ENCODE measurements around the gene POLG. TPM values are rescaled to one million over a fixed set of nuclear protein-coding genes. Genes with fewer than 3 reads are reported as not detected.
A peak's percentile ranks its signal among the peaks of the same experiment; 100 is the strongest.

The POLG gene
- total RNA-seq, 4 donors from 2014 or later: 38.4 to 60.7 (median 52.9) TPM

DNA sequence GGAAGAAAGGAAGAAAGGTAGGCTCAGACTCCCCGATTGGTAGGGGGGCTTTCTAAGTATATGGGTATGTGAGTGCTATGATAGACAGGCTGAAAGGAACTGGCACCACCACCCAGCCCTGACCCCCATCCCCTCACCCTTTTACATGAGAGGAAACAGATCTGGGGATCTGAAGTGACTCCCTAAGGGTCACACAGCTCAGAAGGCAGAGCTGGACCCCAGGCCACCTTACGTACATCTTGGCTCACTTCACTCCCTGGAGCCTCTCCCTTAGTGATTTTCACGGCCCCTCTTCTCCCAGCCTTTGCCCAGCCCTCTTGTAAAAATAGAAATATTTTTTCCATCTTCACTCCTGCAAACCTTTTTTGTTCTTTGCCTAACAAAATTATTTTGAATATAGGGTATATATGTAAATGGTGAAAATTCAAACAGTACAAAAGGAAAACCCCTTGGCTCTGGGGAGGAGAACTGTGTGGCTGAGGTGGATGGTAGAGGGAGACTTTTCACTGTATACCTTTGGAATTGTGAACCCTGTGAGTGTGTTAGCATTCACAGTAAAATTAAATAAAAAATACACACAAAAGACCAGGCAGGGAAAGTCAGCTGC, 34.8 kb upstream of the POLG start:
- H3K4me3 ChIP-seq: no peak overlapping the region
- H3K27ac ChIP-seq: no peak overlapping the region
- H3K27me3 ChIP-seq: peaks cover 31 to 100% (median 74%) of the 10 kb centered on the region in 4 donors
- DNase-seq: no peak
- intact Hi-C loops (cut with DNase I): loop anchor here (5.0 kb wide), 1 partner anchor 48 kb away; no protein-coding TSS in a partner anchor
- TF ChIP-seq, protein P1, sequence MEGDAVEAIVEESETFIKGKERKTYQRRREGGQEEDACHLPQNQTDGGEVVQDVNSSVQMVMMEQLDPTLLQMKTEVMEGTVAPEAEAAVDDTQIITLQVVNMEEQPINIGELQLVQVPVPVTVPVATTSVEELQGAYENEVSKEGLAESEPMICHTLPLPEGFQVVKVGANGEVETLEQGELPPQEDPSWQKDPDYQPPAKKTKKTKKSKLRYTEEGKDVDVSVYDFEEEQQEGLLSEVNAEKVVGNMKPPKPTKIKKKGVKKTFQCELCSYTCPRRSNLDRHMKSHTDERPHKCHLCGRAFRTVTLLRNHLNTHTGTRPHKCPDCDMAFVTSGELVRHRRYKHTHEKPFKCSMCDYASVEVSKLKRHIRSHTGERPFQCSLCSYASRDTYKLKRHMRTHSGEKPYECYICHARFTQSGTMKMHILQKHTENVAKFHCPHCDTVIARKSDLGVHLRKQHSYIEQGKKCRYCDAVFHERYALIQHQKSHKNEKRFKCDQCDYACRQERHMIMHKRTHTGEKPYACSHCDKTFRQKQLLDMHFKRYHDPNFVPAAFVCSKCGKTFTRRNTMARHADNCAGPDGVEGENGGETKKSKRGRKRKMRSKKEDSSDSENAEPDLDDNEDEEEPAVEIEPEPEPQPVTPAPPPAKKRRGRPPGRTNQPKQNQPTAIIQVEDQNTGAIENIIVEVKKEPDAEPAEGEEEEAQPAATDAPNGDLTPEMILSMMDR (IDR thresholded peaks at IDR 0.05): no peak
- no peak for TF ChIP-seq POLR2A (IDR thresholded peaks at IDR 0.05)
- H3K4me1 ChIP-seq: peaks cover 6 to 52% (median 19%) of the 10 kb centered on the region in 3 donors
- WGBS, 2 donors: 25 to 36% methylated on average over 3 of the region's 3 CpGs
- no peaks in the 10 kb centered on the region for H3K36me3 ChIP-seq
- no peaks in the 10 kb centered on the region for H3K9me3 ChIP-seq

DNA sequence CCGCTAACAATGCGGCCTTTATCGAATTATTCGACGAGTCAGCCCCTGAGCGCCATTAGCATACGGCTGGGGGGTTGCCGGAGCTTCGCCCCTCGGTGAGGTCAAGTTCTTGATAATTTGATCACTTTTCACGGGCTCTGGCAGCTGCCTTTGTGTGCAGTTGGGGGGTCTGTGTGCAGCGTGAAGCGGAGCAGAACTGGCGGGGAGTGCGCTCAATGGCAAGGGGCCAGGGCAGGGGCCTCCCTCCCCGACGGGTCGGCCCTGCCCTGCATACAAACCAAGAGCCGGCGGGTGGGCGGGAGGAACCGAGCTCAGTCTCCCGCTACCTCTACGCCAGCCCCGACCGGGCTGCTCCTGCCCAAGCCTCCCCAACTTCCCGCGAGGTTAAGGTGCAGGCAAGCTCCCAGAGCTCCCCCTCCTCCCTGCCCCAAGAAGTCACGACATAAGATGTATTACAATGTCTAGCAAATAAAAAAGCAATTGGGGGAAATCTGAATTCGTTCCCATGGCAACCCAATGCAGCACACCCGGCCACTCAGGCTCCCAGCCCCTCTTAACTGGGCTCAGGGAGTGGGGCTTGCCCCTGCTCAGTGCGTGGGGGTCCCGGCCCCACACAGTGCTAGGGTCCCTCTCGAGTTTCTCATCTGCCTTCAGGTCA, 34.1 kb upstream of the POLG start:
- WGBS, 2 donors: 3 to 10% methylated on average over 8 to 17 of the region's 34 CpGs
- intact Hi-C loops (cut with DNase I): loop anchor here (5.0 kb wide), 1 partner anchor 49 kb away; no protein-coding TSS in a partner anchor
- DNase-seq: no peak
- Histone ChIP-seq H3K4me3 (no peak overlapping the region), H3K36me3 (no peaks in the 10 kb centered on the region), H3K4me1 (peaks cover 6 to 59% (median 19%) of the 10 kb centered on the region in 3 donors), H3K9me3 (no peaks in the 10 kb centered on the region), H3K27me3 (peaks cover 31 to 100% (median 78%) of the 10 kb centered on the region in 4 donors), H3K27ac (no peak overlapping the region)
- no peak for TF ChIP-seq POLR2A (IDR thresholded peaks at IDR 0.05)
- TF ChIP-seq, protein P1 (IDR thresholded peaks at IDR 0.05): no peak

DNA sequence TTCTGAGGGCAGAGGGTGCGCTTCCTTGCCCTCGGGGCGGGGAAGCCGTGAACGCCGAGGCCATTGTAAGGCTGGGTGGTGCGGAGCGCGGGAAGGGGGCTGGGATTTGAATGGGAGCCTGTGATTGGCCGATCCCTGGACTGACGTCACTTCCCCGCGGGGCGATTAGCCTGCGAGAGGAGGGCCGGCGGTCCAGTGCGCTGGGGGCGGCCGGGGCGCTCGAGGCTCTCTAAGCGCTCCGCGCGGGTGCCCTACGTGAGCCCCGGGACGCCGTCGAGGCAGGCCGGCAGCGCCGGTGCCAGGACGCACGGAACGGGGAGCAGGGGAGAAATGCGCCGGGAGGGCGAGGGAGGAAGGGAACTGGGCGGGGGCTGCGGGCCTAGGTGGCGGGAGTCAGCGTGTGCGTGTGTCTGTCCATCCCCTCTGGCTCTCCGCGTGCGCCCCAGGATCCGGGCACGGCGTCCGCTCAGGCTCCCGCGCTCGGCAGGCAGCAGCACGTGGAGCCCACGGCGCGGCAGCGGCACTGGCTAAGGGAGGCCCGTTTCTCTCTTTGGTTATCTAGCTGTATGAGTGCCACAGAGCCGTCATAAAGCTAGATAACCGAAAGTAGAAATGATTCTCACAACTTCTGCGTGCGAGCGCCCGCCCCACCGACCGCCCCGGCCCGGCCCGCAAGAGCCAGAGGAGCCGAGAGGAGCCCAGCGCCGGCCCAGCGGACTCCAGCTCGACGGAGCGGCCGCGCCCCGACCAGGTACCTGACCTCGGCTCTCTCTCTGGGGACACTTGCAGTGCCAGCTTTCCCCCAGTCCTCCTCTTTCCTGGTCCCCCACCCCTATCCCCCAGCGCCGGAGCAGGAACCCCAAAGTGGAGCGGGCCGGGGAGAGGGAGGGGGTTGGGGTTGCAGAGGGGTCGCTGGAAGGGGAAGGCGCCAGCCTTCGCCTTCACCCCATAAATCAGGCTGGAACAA, 33.1 kb upstream of the POLG start:
- WGBS, 2 donors: 4 to 20% methylated on average over 15 to 27 of the region's 90 CpGs
- intact Hi-C loops (cut with DNase I): loop anchor here (5.0 kb wide), 1 partner anchor 50 kb away; no protein-coding TSS in a partner anchor
- no peaks in the 10 kb centered on the region for H3K9me3 ChIP-seq
- DNase-seq: no peak
- no peak overlapping the region for H3K27ac ChIP-seq
- TF ChIP-seq, protein P1 (IDR thresholded peaks at IDR 0.05): no peak
- TF ChIP-seq POLR2A (IDR thresholded peaks at IDR 0.05): no peak
- peaks cover 32 to 100% (median 84%) of the 10 kb centered on the region in 4 donors for H3K27me3 ChIP-seq
- H3K36me3 ChIP-seq: no peaks in the 10 kb centered on the region
- H3K4me1 ChIP-seq: peaks cover 6 to 60% (median 19%) of the 10 kb centered on the region in 3 donors
- peak overlapping the region in 2 of 4 donors; percentile 6 to 48 for H3K4me3 ChIP-seq

DNA sequence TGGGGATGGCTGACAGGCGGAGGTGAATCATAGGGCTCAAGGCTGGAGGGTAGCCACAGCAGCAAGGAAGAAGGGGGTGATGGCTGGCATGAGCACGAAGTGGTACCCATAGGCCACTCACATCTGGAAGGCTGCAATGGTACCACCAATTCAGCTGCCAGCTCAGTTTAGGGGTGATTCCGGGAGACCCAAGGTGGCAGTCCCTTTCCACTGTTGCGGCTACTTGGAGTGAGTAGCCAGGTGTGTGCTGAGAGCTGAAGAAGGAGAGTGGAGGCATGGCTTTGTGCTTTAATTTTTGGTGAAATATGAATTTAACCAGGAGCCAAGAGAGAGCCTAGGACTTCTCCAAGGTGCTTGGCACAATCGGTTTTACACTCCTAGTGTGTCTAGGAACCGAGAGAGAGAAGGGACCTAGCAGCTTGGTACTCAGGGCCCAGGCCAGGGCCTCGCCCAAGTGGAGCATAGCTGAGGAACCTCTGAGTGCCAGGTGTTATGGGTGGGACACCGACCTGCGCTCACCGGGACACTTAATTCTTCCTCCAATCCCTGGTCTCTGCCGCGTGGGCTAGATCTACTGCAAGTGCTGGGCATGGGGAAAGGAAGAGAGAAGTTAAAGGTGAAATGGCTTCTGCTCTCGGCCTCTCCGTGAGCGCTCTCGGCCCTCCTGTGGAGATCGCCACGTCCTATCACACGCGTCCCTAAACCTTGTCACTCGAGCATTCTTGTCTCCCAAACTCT, 32.2 kb upstream of the POLG start:
- no peak for DNase-seq
- 32 to 38% methylated on average over 11 to 15 of the region's 21 CpGs for WGBS, 2 donors
- peaks cover 41 to 100% (median 82%) of the 10 kb centered on the region in 4 donors for H3K27me3 ChIP-seq
- peak overlapping the region in 2 of 4 donors; percentile 6 to 48 for H3K4me3 ChIP-seq
- H3K27ac ChIP-seq: no peak overlapping the region
- no peaks in the 10 kb centered on the region for H3K9me3 ChIP-seq
- TF ChIP-seq POLR2A (IDR thresholded peaks at IDR 0.05): no peak
- TF ChIP-seq, protein P1 (IDR thresholded peaks at IDR 0.05): no peak
- peaks cover 14 to 66% (median 22%) of the 10 kb centered on the region in 3 donors for H3K4me1 ChIP-seq
- H3K36me3 ChIP-seq: no peaks in the 10 kb centered on the region
- intact Hi-C loops (cut with DNase I): loop anchor here (5.0 kb wide), 1 partner anchor 50 kb away; no protein-coding TSS in a partner anchor

Data from esophagus squamous epithelium (tissue), 5 donors.